ENCODE measurements around the gene CDKN2D.

GRCh38 chr19:10560154-10560553, 8.6 kb downstream of the CDKN2D start:
- TF ChIP-seq, protein P1, sequence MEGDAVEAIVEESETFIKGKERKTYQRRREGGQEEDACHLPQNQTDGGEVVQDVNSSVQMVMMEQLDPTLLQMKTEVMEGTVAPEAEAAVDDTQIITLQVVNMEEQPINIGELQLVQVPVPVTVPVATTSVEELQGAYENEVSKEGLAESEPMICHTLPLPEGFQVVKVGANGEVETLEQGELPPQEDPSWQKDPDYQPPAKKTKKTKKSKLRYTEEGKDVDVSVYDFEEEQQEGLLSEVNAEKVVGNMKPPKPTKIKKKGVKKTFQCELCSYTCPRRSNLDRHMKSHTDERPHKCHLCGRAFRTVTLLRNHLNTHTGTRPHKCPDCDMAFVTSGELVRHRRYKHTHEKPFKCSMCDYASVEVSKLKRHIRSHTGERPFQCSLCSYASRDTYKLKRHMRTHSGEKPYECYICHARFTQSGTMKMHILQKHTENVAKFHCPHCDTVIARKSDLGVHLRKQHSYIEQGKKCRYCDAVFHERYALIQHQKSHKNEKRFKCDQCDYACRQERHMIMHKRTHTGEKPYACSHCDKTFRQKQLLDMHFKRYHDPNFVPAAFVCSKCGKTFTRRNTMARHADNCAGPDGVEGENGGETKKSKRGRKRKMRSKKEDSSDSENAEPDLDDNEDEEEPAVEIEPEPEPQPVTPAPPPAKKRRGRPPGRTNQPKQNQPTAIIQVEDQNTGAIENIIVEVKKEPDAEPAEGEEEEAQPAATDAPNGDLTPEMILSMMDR (IDR thresholded peaks at IDR 0.05; ENCODE audit: insufficient read depth, low read length, poor library complexity, severe bottlenecking): no peak
- TF ChIP-seq EZH2phosphoT487 (conservative IDR thresholded peaks at IDR 0.05; ENCODE audit: low read length): no peak
